OCI-LY7 (cell line): Measurements from ENCODE around the gene HEXB. TPM values are rescaled to one million over a fixed set of nuclear protein-coding genes. Genes with fewer than 3 reads are reported as not detected.

ENCODE experiments used
- BruUV-seq: library from RNA; stranded (reverse); fragments of 400-500 nt; replicated peaks from 2 replicates; lab custom pipeline; 2021; lab: Mats Ljungman, UMichigan
- CTCF ChIA-PET: fragments of 300-600 bp; sonication (Branson Sonifier 250); formaldehyde crosslinking; loops from one replicate; lab custom pipeline; 2022; ENCODE audit warnings: antibody characterized with exemption; ENCODE audit not compliant: unreplicated experiment; lab: Charles Lee
- POLR2A ChIA-PET: fragments of 300-600 bp; sonication (Branson Sonifier 250); formaldehyde crosslinking; loops from one replicate; lab custom pipeline; 2022; ENCODE audit warnings: antibody characterized with exemption; lab: Charles Lee
- DNase-seq: peaks from one replicate; pipeline ENCODE4 v3.0.0-alpha.2; 2015; ENCODE audit warnings: low spot score
- H2AFZ ChIP-seq: fragments of 200-600 bp; sonication (generic), shearing (Covaris generic); 2 replicates; pipeline ENCODE4 v1.6.1; 2014; ENCODE audit warnings: mild to moderate bottlenecking, antibody characterized with exemption, low read length, moderate library complexity
- H3K27ac ChIP-seq: fragments of 200-600 bp; sonication (generic); 2 replicates; pipeline ENCODE4 v1.5.1; 2014; ENCODE audit warnings: mixed run types, low read depth, mild to moderate bottlenecking, moderate library complexity, low read length, inconsistent platforms; ENCODE audit not compliant: poor library complexity, severe bottlenecking
- H3K36me3 ChIP-seq: fragments of 200-600 bp; sonication (generic); 2 replicates; pipeline ENCODE4 v1.6.1; 2014; ENCODE audit warnings: mild to moderate bottlenecking, antibody characterized with exemption, low read length, moderate library complexity, mixed read lengths; ENCODE audit not compliant: insufficient read depth
- H3K4me1 ChIP-seq: fragments of 200-600 bp; sonication (generic); 2 replicates; pipeline ENCODE4 v1.5.1; 2014; ENCODE audit warnings: mild to moderate bottlenecking, low read length; ENCODE audit not compliant: insufficient read depth, poor library complexity, severe bottlenecking
- H3K4me2 ChIP-seq: fragments of 200-600 bp; sonication (generic); 2 replicates; pipeline ENCODE4 v1.6.1; 2014; ENCODE audit warnings: mild to moderate bottlenecking, low read length
- H3K4me3 ChIP-seq: fragments of 200-600 bp; sonication (generic); 2 replicates; pipeline ENCODE4 v1.5.1; 2014; ENCODE audit warnings: mild to moderate bottlenecking, low read depth, low read length; ENCODE audit not compliant: poor library complexity, severe bottlenecking
- H3K79me2 ChIP-seq: fragments of 200-600 bp; sonication (generic); 2 replicates; pipeline ENCODE4 v1.6.1; 2016; ENCODE audit warnings: low read depth, mild to moderate bottlenecking, low read length, moderate library complexity, mixed read lengths; ENCODE audit not compliant: insufficient read depth
- H3K9me2 ChIP-seq: fragments of 200-600 bp; sonication (generic); 2 replicates; pipeline ENCODE4 v1.6.1; 2016; ENCODE audit warnings: mild to moderate bottlenecking, low read length, mixed read lengths; ENCODE audit not compliant: insufficient read depth
- H3K9me3 ChIP-seq: fragments of 200-600 bp; sonication (generic); 2 replicates; pipeline ENCODE4 v1.6.1; 2014; ENCODE audit warnings: mild to moderate bottlenecking, mixed run types, low read length, mixed read lengths
- H4K20me1 ChIP-seq: fragments of 200-600 bp; sonication (generic); 2 replicates; pipeline ENCODE4 v1.6.1; 2014; ENCODE audit warnings: mild to moderate bottlenecking, antibody characterized with exemption, low read length, moderate library complexity, mixed read lengths; ENCODE audit not compliant: insufficient read depth
- CTCF ChIP-seq: fragments of 200-600 bp; sonication (generic); conservative IDR thresholded peaks from 2 replicates; pipeline ENCODE4 v1.5.1; 2014; ENCODE audit warnings: mild to moderate bottlenecking, antibody characterized with exemption, low read length, moderate library complexity, mixed read lengths
- EZH2phosphoT487 ChIP-seq: fragments of 200-600 bp; sonication (generic); IDR thresholded peaks from 2 replicates; pipeline ENCODE4 v1.6.1; 2018; ENCODE audit warnings: low read depth, borderline replicate concordance, mild to moderate bottlenecking, mixed run types, antibody characterized with exemption, low read length, moderate library complexity, mixed read lengths
- intact Hi-C: fragments of 100-400 bp; cut with micrococcal nuclease; formaldehyde crosslinking; loops from one replicate; pipeline ENCODE4 v1.10.0; 2022; ENCODE audit not compliant: unreplicated experiment
- total RNA-seq, 2 experiments: library from RNA; depleted of rRNA in 1 of 2; stranded (reverse); fragments of >200 nt in 1 of 2; shearing (Covaris generic) in 1 of 2; gene quantifications; 2 replicates each; pipeline ENCODE4 v1.2.3, GENCODE V29; 2014 to 2022

Gene HEXB
- total RNA-seq, 2 experiments from 2014 or later, result 23.8 to 36.2 TPM

GRCh38 chr5:74640954-74641734 is 43.9 kb upstream of the HEXB start:
- BruUV-seq, result no TSS peak
- POLR2A ChIA-PET, result interaction anchor here (0.5 to 3.0 kb wide), 9 partner anchors 12 to 819 kb away, joined by 3 to 17 read pairs (median 4); no protein-coding TSS in a partner anchor
- TF ChIP-seq EZH2phosphoT487, result no peak
- no peak for TF ChIP-seq CTCF

GRCh38 chr5:74641735-74642542 is 43.1 kb upstream of the HEXB start:
- no TSS peak for BruUV-seq

More at GRCh38 chr5:74640954-74641734, 43.9 kb upstream of the HEXB start:
- peaks cover 35% of the 10 kb centered on the region for H3K4me1 ChIP-seq
- intact Hi-C loops, result loop anchor here (1.0 to 10.0 kb wide), 4 partner anchors 10 to 346 kb away; no protein-coding TSS in a partner anchor
- H3K27ac ChIP-seq, result peak overlapping the region; percentile 21
- H3K4me2 ChIP-seq, result peak overlapping the region; percentile 81
- CTCF ChIA-PET, result interaction anchor here (0.6 to 1.2 kb wide), 4 partner anchors 20 to 244 kb away, joined by 3 to 6 read pairs (median 4); no protein-coding TSS in a partner anchor
- H2AFZ ChIP-seq, result peak overlapping the region; percentile 82
- no peaks in the 10 kb centered on the region for H3K9me2 ChIP-seq
- H3K79me2 ChIP-seq, result peaks cover 14% of the 10 kb centered on the region; the same call in 1 of the 2 replicates
- peaks cover 9% of the 10 kb centered on the region; the same call in 1 of the 2 replicates for H4K20me1 ChIP-seq
- H3K4me3 ChIP-seq, result peak overlapping the region; percentile 74
- H3K36me3 ChIP-seq, result no peaks in the 10 kb centered on the region
- DNase-seq, result peak; percentile 63
- no peaks in the 10 kb centered on the region for H3K9me3 ChIP-seq

More at GRCh38 chr5:74641735-74642542, 43.1 kb upstream of the HEXB start:
- ChIA-PET CTCF (interaction anchor here (0.8 kb wide), 1 partner anchor 21 kb away, joined by 4 read pairs; no protein-coding TSS in a partner anchor), POLR2A (interaction anchor here (1.0 to 3.0 kb wide), 3 partner anchors 152 to 249 kb away, joined by 3 to 17 read pairs (median 5); no protein-coding TSS in a partner anchor)
- H3K9me3 ChIP-seq, result no peaks in the 10 kb centered on the region
- peaks cover 14% of the 10 kb centered on the region; the same call in 1 of the 2 replicates for H3K79me2 ChIP-seq
- TF ChIP-seq EZH2phosphoT487 (no peak), CTCF (peak; percentile 77)
- peaks cover 9% of the 10 kb centered on the region; the same call in 1 of the 2 replicates for H4K20me1 ChIP-seq
- peak overlapping the region; percentile 74 for H3K4me3 ChIP-seq
- intact Hi-C loops, result loop anchor here (1.0 to 10.0 kb wide), 2 partner anchors 347 to 741 kb away; no protein-coding TSS in a partner anchor
- H3K27ac ChIP-seq, result peak overlapping the region; percentile 21
- H3K4me1 ChIP-seq, result peaks cover 35% of the 10 kb centered on the region
- H3K4me2 ChIP-seq, result peak overlapping the region; percentile 81
- peak overlapping the region; percentile 82 for H2AFZ ChIP-seq
- H3K9me2 ChIP-seq, result no peaks in the 10 kb centered on the region
- peak; percentile 57 for DNase-seq
- H3K36me3 ChIP-seq, result no peaks in the 10 kb centered on the region
